GM21360 (cell line): ENCODE measurements around the gene MIGA1.
A peak's percentile ranks its signal among the peaks of the same experiment; 100 is the strongest.
"Not testable (repeated sequence)": the region's sequence is repeated elsewhere in the genome, so short reads cannot be mapped to it uniquely, and the experiment has no call there.

Experiments
- ATAC-seq: cut with Tn5 transposase; IDR thresholded peaks from one replicate; pipeline ENCODE4 v1.9.1; 2021; ENCODE audit warnings: mild to moderate bottlenecking, moderate library complexity; ENCODE audit not compliant: unreplicated experiment

Gene MIGA1

GRCh38 chr1:77796695-77797405 is 17.4 kb downstream of the MIGA1 start:
- ATAC-seq = no peak

GRCh38 chr1:77797991-77798390 is 18.5 kb downstream of the MIGA1 start:
- no peak for ATAC-seq

GRCh38 chr1:77802026-77802425 is 22.6 kb downstream of the MIGA1 start:
- no peak for ATAC-seq

DNA sequence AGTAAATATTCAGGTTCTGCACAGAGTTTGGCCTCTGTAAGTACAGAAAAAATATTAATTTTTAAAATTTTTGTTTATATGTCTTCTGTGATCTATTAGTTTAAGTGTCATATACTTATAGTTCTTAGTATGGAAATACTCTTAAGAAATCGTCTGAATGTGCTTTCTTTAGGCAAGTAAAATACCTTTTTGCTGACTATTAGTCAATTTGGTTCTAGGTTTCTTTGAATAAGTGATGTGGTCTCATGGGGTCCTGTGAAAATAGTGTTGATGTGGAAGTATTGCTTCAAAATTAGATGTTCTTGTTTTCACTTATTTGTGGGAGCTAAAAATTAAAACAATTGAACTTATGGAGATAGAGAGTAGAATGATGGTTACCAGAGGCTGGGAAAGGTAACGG is 23.9 kb downstream of the MIGA1 start:
- no peak for ATAC-seq

DNA sequence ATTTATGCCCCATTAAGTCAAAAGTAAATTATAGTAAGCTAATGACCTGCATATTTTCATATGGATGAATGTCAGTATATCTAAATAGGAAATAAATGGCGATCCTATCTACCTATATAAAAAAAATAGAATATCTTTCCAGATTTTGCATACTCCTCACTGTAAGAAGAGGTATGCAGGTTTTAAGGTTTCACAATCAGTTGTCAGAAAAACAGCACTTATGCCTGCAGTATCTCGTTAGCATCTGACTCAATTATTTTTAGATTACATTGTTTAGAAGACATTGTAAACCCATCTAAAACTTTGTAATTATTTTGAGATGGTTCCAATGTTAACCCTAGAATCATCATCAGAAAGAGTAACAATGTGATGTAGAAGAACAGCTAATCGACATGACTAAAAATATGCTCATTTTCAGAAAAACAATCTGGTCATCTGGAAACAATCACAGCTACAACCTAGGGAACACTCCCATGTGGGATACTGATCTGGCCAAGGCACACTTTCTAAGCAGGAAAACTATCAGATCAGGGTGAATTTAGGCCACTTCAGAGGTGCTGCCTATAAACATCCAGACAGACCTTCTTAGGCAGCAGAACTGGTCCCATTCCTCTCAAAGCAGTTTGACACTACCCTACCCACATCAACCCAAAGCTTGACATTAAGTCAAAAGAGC is 30.5 kb downstream of the MIGA1 start:
- ATAC-seq = not testable (repeated sequence)

GRCh38 chr1:77811589-77811988 is 32.1 kb downstream of the MIGA1 start:
- not testable (repeated sequence) for ATAC-seq

DNA sequence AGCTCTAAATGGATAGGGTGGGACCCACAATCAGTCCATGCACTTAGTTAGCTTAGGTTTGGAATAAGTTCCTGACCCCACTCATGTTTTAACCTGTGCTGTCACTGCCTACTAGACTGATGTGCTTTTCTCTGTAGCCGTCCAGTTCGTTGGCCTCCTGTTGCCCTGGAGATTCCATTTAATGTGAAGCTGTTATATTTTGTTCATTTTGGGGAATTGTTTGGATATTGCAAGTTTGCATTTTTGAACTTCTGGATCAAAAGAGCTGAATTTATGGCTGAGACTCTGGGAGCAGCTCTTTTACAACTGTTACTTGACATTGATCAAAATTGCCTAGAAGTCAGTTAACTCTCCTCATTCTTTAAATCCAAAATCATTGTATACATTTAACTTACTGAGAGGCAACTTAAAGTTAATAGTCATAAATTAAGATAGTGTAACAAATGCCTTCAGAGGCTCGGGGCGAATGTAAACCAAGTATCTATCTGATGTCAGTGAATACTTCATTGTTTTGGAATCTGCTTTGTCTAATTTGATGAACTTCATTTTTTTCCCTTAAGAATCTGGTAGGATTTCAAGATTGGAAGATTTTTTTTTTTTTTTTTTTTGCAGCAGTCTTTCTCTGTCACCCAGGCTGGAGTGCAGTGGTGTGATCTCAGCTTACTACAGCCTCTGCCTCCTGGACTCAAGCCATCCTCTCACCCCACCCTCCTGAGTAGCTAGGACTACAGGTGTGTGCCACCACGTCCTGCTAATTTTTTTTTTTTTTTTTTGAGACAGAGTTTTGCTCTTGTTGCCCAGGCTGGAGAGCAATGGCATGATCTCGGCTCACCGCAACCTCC is 38.1 kb downstream of the MIGA1 start:
- no peak for ATAC-seq

- no peak for ATAC-seq
Measured at GRCh38 chr1:77820121-77820520, 40.7 kb downstream of the MIGA1 start.

- no peak for ATAC-seq
Measured at GRCh38 chr1:77824079-77824478, 44.6 kb downstream of the MIGA1 start.

GRCh38 chr1:77824694-77825093 is 45.2 kb downstream of the MIGA1 start:
- ATAC-seq = no peak

DNA sequence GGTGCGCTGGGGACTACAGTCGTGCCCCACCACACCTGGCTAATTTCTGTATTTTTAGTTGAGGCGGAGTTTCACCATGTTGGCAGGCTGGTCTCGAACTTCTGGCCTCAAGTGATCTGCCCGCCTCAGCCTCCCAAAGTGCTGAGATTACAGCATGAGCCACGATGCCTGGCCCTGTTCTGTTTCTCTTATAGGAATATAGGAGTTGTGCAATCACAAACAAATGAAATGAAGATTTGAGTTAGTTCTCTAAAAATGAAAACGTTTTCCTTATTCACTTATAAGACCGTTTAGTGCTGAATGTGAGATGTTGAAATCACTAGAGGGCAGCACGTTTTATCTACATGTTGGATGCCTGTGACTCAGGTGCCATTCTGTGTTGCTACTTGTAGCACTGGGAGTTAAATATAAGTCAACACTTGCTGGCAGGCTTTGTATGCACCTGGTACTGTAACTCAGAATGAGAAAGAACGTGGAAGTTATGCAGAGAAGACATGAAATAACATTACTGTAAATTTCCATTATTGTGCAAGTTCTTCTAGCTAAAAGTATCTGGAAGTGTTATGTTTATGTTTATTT is 45.8 kb downstream of the MIGA1 start:
- ATAC-seq = peak; percentile 84

GRCh38 chr1:77826851-77827250 is 47.4 kb downstream of the MIGA1 start:
- not testable (repeated sequence) for ATAC-seq

DNA sequence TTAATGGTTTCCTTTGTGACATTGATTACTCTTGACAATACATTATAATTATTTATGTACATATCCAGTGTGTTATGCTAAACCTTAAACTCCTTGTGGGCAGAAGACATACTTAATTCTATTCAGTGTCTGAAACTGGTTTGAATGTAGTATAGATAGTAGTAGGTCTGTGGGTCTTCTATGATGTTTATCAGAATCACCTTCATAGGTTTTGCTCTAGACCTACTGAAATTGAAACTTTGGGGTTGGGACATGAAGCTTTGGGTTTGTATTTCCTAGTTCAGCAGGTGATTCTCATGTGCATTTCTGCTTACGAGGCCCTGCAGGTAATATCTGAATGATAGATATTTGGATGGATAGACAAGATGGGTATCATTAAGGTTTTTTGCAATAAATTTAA is 48.6 kb downstream of the MIGA1 start:
- no peak for ATAC-seq

GRCh38 chr1:77829851-77830250 is 50.4 kb downstream of the MIGA1 start:
- ATAC-seq = no peak

- no peak for ATAC-seq
Measured at GRCh38 chr1:77830946-77831345, 51.5 kb downstream of the MIGA1 start.

- ATAC-seq = no peak
Measured at GRCh38 chr1:77831566-77831965, 52.1 kb downstream of the MIGA1 start.

DNA sequence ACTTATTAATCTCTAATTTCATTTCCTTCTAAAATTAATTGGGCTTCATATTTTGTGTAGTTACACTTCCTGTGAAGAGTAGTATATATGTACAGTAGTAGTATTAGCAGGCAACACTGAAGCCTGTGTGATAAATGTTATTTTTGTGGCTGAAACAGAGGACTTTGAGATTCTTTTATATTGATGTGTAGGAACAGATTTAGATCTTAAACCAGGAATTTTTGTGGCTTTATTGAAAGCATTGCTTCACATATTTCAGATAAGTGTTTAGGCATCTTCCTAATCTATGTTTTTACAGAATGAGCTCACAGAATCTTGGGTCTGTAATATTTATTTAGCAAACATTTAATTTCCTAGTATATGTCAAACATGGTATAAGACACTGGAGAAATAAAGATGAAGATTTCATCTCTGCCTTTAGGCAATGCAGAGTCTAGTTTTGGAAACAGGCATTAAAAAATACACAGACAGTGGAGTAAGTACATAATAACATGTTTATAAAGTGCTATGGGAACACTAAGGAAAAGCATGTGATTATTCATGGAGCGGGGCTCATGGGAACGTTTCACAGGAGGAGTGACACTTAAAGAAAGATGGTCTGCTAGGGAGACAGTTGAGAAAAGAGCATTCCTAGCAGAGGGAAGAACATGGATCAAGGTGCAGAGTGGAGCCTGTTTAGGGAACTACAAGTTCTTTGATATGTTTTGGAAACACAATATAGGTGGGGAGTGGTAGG is 52.7 kb downstream of the MIGA1 start:
- no peak for ATAC-seq

DNA sequence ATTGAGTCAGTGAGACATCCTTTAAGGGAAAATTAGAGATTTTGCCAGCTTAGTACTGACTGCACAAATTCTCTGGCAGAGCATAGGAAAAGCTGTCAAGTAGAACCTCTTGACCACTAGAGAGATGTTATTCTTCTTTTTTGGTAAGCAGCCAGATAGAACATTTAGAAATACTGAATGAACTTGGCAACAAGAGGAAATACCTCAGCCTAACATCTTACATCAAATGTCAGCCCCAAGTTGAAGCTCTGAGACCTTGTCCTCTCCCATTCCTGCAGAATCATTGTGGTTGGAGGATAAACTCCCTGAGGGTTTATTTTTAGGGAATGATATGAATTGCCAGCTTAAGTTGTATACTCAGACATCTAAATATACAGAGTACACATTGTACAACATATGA is 53.5 kb downstream of the MIGA1 start:
- no peak for ATAC-seq

DNA sequence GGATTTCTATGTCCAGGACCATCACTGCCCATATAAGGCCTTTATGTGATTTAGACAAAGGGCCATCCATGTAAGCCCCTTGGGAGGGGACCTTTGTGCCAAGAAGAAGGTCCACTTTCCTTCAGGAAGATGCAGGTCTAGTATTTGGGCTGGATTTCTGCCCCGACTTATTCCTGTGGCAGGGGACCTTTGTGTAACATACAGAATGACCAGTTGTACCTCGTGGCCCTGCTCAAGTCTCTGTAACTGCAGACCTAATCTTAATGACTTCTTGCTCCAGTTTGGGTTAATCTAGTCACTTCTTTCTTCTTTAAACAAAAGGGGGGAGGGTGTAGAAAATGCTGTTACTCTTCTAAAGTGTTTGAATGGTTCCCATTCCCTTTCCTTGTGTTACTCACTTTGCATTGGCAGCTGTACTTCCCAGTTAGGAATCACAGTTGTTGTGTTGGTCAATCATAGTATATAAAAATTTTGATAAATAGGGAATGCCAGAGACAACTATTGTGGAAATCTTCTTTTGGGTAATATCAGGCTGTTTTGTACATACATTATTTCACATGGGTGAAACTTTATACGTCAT is 54.2 kb downstream of the MIGA1 start:
- no peak for ATAC-seq

DNA sequence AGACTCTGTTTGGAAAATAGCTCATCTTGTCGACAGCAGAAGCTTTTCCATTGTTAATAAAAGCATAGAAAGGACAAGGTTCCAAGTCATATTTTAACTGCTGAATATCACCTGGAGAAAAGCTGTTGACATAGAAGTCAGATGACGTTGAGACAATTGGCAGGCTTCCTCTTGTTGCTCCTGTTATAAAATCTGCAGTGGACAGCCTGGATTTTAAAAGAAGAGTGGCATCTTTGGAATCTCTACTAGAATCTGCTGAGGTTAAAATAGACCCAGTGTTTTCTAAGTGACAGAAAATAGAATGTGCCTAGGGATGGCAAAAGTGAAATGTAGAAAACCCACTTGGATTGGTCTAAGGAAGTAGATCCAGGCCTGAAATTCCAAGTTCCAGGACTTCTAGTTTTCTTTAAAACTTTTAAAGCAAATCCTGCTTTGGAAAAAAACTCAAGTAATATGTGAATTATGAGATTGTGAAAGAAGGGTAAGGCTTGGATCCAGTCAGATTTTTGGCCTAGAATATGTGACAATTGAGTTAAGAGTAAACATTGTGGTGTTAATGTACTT is 55.4 kb downstream of the MIGA1 start:
- no peak for ATAC-seq
